ENCODE measurements around the gene TMEM98.
"Not testable (repeated sequence)": the region's sequence is repeated elsewhere in the genome, so short reads cannot be mapped to it uniquely, and the experiment has no call there.

- not testable (repeated sequence) for TF ChIP-seq CTCF (IDR thresholded peaks at IDR 0.05; ENCODE audit: low read depth, low read length); MYC (IDR thresholded peaks at IDR 0.05; ENCODE audit: low read depth, low read length); POLR2A (IDR thresholded peaks at IDR 0.05; ENCODE audit: extremely low read depth, insufficient read length); MAX (IDR thresholded peaks at IDR 0.05; ENCODE audit: low read depth, low read length)
Measured at GRCh38 chr17:32926789-32927188, 1.2 kb upstream of the TMEM98 start.
